RWPE2 (cell line): ENCODE measurements around the gene PSMA4.
A peak's percentile ranks its signal among the peaks of the same experiment; 100 is the strongest.

Source experiments
- ATAC-seq: fragments of 200-7000 bp; cut with Tn5 transposase; 3 replicates; pipeline ENCODE4 v1.9.1; 2021; ENCODE audit warnings: low read depth
- DNase-seq: peaks from one replicate; pipeline ENCODE4 v3.0.0-alpha.2; 2020; ENCODE audit warnings: low spot score
- H3K27ac ChIP-seq: fragments of 450-650 bp; 2 replicates; pipeline ENCODE4 v1.5.1; 2017; ENCODE audit warnings: mild to moderate bottlenecking; ENCODE audit not compliant: poor library complexity, severe bottlenecking
- H3K27me3 ChIP-seq: fragments of 250-450 bp; sonication (Bioruptor Pico); 2 replicates; pipeline ENCODE4 v1.5.1; 2021; ENCODE audit warnings: mild to moderate bottlenecking, moderate library complexity; ENCODE audit not compliant: insufficient read depth, poor library complexity, severe bottlenecking
- H3K36me3 ChIP-seq: fragments of 250-450 bp; sonication (Bioruptor Pico); 2 replicates; pipeline ENCODE4 v1.5.1; 2020; ENCODE audit warnings: low read depth, mild to moderate bottlenecking, moderate library complexity
- H3K4me1 ChIP-seq: fragments of 250-450 bp; sonication (Bioruptor Pico); 2 replicates; pipeline ENCODE4 v1.5.1; 2021; ENCODE audit warnings: mild to moderate bottlenecking, moderate library complexity; ENCODE audit not compliant: insufficient read depth, poor library complexity, severe bottlenecking
- H3K4me3 ChIP-seq: fragments of 250-450 bp; sonication (Bioruptor Pico); 2 replicates; pipeline ENCODE4 v1.5.1; 2021; ENCODE audit warnings: mild to moderate bottlenecking, moderate library complexity; ENCODE audit not compliant: severe bottlenecking
- H3K9me3 ChIP-seq: fragments of 250-450 bp; sonication (Bioruptor Pico); 2 replicates; pipeline ENCODE4 v1.5.1; 2021; ENCODE audit warnings: mild to moderate bottlenecking, moderate library complexity; ENCODE audit not compliant: severe bottlenecking
- TF ChIP-seq, protein P1 (sequence below): fragments of 450-650 bp; IDR thresholded peaks from one replicate; pipeline ENCODE4 v1.5.1; 2017; ENCODE audit warnings: mild to moderate bottlenecking, moderate library complexity; ENCODE audit not compliant: poor library complexity, severe bottlenecking

The PSMA4 gene

DNA sequence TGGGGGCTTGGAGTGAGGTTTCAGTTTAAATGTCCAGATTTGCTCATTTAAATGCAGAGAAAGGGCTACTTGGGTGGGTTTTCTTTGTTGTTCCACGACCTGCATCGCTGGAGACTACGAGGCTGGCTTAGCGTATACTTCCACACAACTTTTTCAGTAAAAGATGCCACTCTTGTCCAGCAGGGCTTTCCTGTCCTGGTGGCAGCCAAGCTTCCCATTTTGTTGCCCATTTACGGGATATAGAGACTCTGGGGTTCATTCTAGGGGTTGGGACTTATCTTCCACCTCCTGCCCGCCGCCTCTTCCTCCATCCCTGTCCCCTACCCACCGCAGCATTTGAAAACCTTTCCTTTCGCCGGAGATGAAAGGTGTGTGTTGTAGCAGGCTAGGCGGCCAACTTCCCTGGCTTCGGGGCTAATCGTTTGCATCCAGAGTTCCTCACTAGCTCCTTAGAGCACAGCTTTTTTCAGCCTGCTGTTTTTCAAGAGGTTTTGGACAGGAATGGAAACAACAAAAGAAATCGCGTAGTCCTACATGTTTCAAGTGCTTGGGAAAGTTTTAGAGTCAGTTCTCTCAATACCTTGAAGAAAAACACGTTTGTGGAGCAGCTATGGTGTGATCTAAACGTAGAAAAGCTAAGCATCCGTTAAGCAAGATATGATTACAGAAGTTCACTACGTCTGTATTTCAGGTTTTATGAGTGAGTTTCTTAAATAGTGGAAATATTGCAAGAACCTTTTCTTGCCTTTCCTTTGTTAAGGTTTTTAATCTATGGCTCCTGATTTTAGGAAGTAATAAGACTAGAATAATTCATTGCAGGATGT lies 25.9 kb downstream of the PSMA4 start:
- no peaks in the 10 kb centered on the region for H3K27me3 ChIP-seq
- H3K27ac ChIP-seq: peak overlapping the region; percentile 61
- TF ChIP-seq, protein P1, sequence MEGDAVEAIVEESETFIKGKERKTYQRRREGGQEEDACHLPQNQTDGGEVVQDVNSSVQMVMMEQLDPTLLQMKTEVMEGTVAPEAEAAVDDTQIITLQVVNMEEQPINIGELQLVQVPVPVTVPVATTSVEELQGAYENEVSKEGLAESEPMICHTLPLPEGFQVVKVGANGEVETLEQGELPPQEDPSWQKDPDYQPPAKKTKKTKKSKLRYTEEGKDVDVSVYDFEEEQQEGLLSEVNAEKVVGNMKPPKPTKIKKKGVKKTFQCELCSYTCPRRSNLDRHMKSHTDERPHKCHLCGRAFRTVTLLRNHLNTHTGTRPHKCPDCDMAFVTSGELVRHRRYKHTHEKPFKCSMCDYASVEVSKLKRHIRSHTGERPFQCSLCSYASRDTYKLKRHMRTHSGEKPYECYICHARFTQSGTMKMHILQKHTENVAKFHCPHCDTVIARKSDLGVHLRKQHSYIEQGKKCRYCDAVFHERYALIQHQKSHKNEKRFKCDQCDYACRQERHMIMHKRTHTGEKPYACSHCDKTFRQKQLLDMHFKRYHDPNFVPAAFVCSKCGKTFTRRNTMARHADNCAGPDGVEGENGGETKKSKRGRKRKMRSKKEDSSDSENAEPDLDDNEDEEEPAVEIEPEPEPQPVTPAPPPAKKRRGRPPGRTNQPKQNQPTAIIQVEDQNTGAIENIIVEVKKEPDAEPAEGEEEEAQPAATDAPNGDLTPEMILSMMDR: peak; percentile 38
- H3K4me1 ChIP-seq: peaks cover 12% of the 10 kb centered on the region
- ATAC-seq: peak; percentile 59
- peak overlapping the region; percentile 97 for H3K4me3 ChIP-seq
- H3K36me3 ChIP-seq: no peaks in the 10 kb centered on the region
- no peak for DNase-seq
- H3K9me3 ChIP-seq: no peaks in the 10 kb centered on the region

DNA sequence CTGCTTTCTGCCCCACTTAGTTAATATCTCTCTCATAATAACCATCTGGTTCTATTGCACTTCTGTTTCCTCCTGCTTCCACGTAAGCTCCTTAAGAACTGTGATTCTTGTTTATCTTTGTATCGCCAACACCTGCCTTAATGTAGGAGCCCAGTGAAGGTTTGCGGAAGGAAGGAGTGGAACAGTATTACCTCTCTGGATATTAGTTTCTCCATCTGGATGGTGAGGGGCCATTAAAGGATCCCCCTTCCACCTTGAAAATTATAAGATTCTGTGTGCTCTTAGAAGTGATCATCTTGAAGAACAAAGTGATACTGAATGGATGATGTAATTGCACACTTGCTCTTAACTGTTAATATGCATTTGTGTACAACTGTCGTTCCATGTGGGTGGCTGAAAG lies 27.3 kb downstream of the PSMA4 start:
- DNase-seq: no peak
- Histone ChIP-seq H3K27ac (no peak overlapping the region), H3K36me3 (no peaks in the 10 kb centered on the region), H3K4me3 (no peak overlapping the region), H3K9me3 (no peaks in the 10 kb centered on the region), H3K4me1 (peaks cover 12% of the 10 kb centered on the region), H3K27me3 (no peaks in the 10 kb centered on the region)
- TF ChIP-seq, protein P1: no peak
- no peak for ATAC-seq

GRCh38 chr15:78570710-78571109 lies 30.5 kb downstream of the PSMA4 start:
- DNase-seq: no peak
- peaks cover 9% of the 10 kb centered on the region for H3K4me1 ChIP-seq
- ATAC-seq: no peak
- no peak overlapping the region for H3K27ac ChIP-seq
- no peaks in the 10 kb centered on the region for H3K9me3 ChIP-seq
- H3K27me3 ChIP-seq: no peaks in the 10 kb centered on the region
- TF ChIP-seq, protein P1: no peak
- no peak overlapping the region for H3K4me3 ChIP-seq
- H3K36me3 ChIP-seq: no peaks in the 10 kb centered on the region

- no peak for ATAC-seq
- no peak for DNase-seq
- Histone ChIP-seq H3K36me3 (no peaks in the 10 kb centered on the region), H3K9me3 (no peaks in the 10 kb centered on the region), H3K27ac (no peak overlapping the region), H3K4me1 (peaks cover 9% of the 10 kb centered on the region), H3K4me3 (no peak overlapping the region), H3K27me3 (no peaks in the 10 kb centered on the region)
- TF ChIP-seq, protein P1: no peak
Observed at GRCh38 chr15:78571382-78571781, 31.1 kb downstream of the PSMA4 start.

DNA sequence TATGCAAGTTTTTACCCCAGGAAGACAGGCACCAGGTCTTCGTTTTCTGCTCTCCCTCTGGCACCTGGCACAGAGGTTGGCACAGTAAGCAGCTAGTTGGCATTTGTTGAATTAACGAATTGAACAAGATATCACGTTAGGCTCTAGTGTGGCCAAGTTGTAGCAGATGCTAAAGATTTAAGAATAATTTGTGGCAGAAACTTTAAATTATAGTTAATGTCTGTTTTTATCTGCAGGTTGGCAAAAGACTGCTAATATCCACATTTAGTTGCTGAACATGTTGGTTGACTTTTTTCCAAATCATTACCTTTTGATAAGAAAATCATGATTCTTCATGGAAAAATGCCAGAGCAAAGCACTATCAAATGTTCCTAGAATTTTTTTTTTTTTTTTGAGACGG lies 33.2 kb downstream of the PSMA4 start:
- Histone ChIP-seq H3K36me3 (no peaks in the 10 kb centered on the region), H3K4me3 (no peak overlapping the region), H3K27ac (no peak overlapping the region), H3K27me3 (no peaks in the 10 kb centered on the region), H3K4me1 (no peaks in the 10 kb centered on the region), H3K9me3 (no peaks in the 10 kb centered on the region)
- ATAC-seq: no peak
- DNase-seq: no peak
- TF ChIP-seq, protein P1: no peak
